Measurements from ENCODE around the gene PLCG1.

- TF ChIP-seq, protein P1, sequence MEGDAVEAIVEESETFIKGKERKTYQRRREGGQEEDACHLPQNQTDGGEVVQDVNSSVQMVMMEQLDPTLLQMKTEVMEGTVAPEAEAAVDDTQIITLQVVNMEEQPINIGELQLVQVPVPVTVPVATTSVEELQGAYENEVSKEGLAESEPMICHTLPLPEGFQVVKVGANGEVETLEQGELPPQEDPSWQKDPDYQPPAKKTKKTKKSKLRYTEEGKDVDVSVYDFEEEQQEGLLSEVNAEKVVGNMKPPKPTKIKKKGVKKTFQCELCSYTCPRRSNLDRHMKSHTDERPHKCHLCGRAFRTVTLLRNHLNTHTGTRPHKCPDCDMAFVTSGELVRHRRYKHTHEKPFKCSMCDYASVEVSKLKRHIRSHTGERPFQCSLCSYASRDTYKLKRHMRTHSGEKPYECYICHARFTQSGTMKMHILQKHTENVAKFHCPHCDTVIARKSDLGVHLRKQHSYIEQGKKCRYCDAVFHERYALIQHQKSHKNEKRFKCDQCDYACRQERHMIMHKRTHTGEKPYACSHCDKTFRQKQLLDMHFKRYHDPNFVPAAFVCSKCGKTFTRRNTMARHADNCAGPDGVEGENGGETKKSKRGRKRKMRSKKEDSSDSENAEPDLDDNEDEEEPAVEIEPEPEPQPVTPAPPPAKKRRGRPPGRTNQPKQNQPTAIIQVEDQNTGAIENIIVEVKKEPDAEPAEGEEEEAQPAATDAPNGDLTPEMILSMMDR (conservative IDR thresholded peaks at IDR 0.05) = no peak
- TF ChIP-seq EZH2 (IDR thresholded peaks at IDR 0.05; ENCODE audit: low read depth) = no peak
Observed at GRCh38 chr20:41145821-41146620, 8.7 kb downstream of the PLCG1 start.
